GM12878 (cell line): ENCODE measurements around the gene BAK1. TPM values are rescaled to one million over a fixed set of nuclear protein-coding genes. Genes with fewer than 3 reads are reported as not detected.
A peak's percentile ranks its signal among the peaks of the same experiment; 100 is the strongest.

Experiments
- BCL11A ChIP-seq: IDR thresholded peaks from 2 replicates; pipeline ENCODE4 v1.6.1; 2011; ENCODE audit warnings: low read depth, low read length
- BMI1 ChIP-seq: fragments of 450-650 bp; IDR thresholded peaks from 2 replicates; pipeline ENCODE4 v1.6.1; 2016; ENCODE audit warnings: mild to moderate bottlenecking, moderate library complexity, borderline replicate concordance
- CEBPZ ChIP-seq: fragments of 150-350 bp; IDR thresholded peaks from 2 replicates; pipeline ENCODE4 v1.6.1; 2016; ENCODE audit warnings: low read depth, low read length
- CHD4 ChIP-seq: fragments of 200-600 bp; sonication (generic); IDR thresholded peaks from 2 replicates; pipeline ENCODE4 v1.6.1; 2016; ENCODE audit warnings: mild to moderate bottlenecking
- ETV6 ChIP-seq, 2 experiments: fragments of 450-650 bp in 1 of 2; IDR thresholded peaks in 1 of 2; conservative IDR thresholded peaks in 1 of 2; 2 replicates each; pipeline ENCODE4 v1.6.1; 2014; ENCODE audit warnings: antibody characterized with exemption in 1 of 2, borderline replicate concordance in 1 of 2, low read depth in 1 of 2, mild to moderate bottlenecking in 1 of 2, moderate library complexity in 1 of 2
- GABPA ChIP-seq: IDR thresholded peaks from 2 replicates; pipeline ENCODE4 v1.6.1; 2014; ENCODE audit warnings: antibody characterized with exemption, low read depth, mild to moderate bottlenecking, inconsistent platforms
- HDGF ChIP-seq: fragments of 450-650 bp; IDR thresholded peaks from 2 replicates; pipeline ENCODE4 v1.6.1; 2016; ENCODE audit warnings: antibody characterized with exemption
- IRF4 ChIP-seq: IDR thresholded peaks from 2 replicates; pipeline ENCODE4 v1.6.1; 2011; ENCODE audit warnings: low read depth, low read length
- JUNB ChIP-seq: IDR thresholded peaks from 2 replicates; pipeline ENCODE4 v1.6.1; 2016; ENCODE audit warnings: antibody characterized with exemption, mild to moderate bottlenecking
- MTA2 ChIP-seq: fragments of 450-650 bp; IDR thresholded peaks from 2 replicates; pipeline ENCODE4 v1.6.1; 2016; ENCODE audit warnings: low read depth, mild to moderate bottlenecking, moderate library complexity
- MYC ChIP-seq: IDR thresholded peaks from 2 replicates; pipeline ENCODE4 v1.6.1; 2011; ENCODE audit warnings: mild to moderate bottlenecking, low read length, moderate library complexity, inconsistent platforms; ENCODE audit not compliant: insufficient read depth, insufficient replicate concordance, insufficient read length, severe bottlenecking
- NR2C2 ChIP-seq: IDR thresholded peaks from 2 replicates; pipeline ENCODE4 v1.6.1; 2011; ENCODE audit warnings: borderline replicate concordance, low read depth; ENCODE audit not compliant: control insufficient read depth, insufficient read length
- PKNOX1 ChIP-seq: fragments of 450-650 bp; IDR thresholded peaks from 2 replicates; pipeline ENCODE4 v1.6.1; 2016; ENCODE audit warnings: mild to moderate bottlenecking
- POLR2AphosphoS2 ChIP-seq: IDR thresholded peaks from 2 replicates; pipeline ENCODE4 v1.6.1; 2011; ENCODE audit warnings: low read depth, mild to moderate bottlenecking, low read length, improper control_type of control experiment, moderate library complexity
- RAD21 ChIP-seq: IDR thresholded peaks from 2 replicates; pipeline ENCODE4 v1.6.1; 2011; ENCODE audit warnings: mild to moderate bottlenecking, low read depth, low read length, moderate library complexity; ENCODE audit not compliant: insufficient read depth
- RB1 ChIP-seq: fragments of 450-650 bp; formaldehyde crosslinking; IDR thresholded peaks from 2 replicates; pipeline ENCODE4 v1.6.1; 2017; ENCODE audit warnings: mild to moderate bottlenecking, borderline replicate concordance
- RUNX3 ChIP-seq: IDR thresholded peaks from 2 replicates; pipeline ENCODE4 v1.6.1; 2012; ENCODE audit warnings: low read length, inconsistent platforms
- SREBF1 ChIP-seq: IDR thresholded peaks from 2 replicates; pipeline ENCODE4 v1.6.1; 2012; ENCODE audit warnings: mild to moderate bottlenecking, low read length
- SUPT20H ChIP-seq: IDR thresholded peaks from 2 replicates; pipeline ENCODE4 v1.6.1; 2011; ENCODE audit warnings: low read depth, mild to moderate bottlenecking, low read length, moderate library complexity, borderline replicate concordance; ENCODE audit not compliant: control insufficient read depth
- TARDBP ChIP-seq: IDR thresholded peaks from 2 replicates; pipeline ENCODE4 v1.6.1; 2016; ENCODE audit warnings: borderline replicate concordance
- ZNF207 ChIP-seq: fragments of 450-650 bp; IDR thresholded peaks from 2 replicates; pipeline ENCODE4 v1.6.1; 2014; ENCODE audit warnings: antibody characterized with exemption, mild to moderate bottlenecking, borderline replicate concordance
- ZNF384 ChIP-seq: IDR thresholded peaks from 2 replicates; pipeline ENCODE4 v1.6.1; 2012; ENCODE audit warnings: low read depth, mild to moderate bottlenecking, low read length, improper control_type of control experiment, borderline replicate concordance
- ZNF622 ChIP-seq: fragments of 450-650 bp; IDR thresholded peaks from 2 replicates; pipeline ENCODE4 v1.6.1; 2017; ENCODE audit warnings: mild to moderate bottlenecking, inconsistent platforms
- polyA plus RNA-seq, 11 experiments: library from polyadenylated mRNA; depleted of rRNA in 4 of 11; unstranded in 6 of 11; stranded (reverse) in 5 of 11; fragments of >200 nt; fragmentation: Nextera tagmentation in 4 of 11; fragmentation: Illumina TruSeq in 1 of 11; extraction: Ambion mirVana in 4 of 11; extraction: Trizol in 1 of 11; gene quantifications; 1 replicate in 1 of 11; 2 replicates in 10 of 11; pipeline versions ENCODE4 v1.2.1 to v1.2.3, GENCODE V29; 2011 to 2016; ENCODE audit warnings: inconsistent platforms in 2 of 11, missing spikeins in 2 of 11, low read depth in 1 of 11
- total RNA-seq, 4 experiments: library from RNA; depleted of rRNA in 3 of 4; stranded (reverse); fragments of >200 nt in 3 of 4; fragmentation: Illumina TruSeq in 1 of 4; extraction: Trizol in 1 of 4; gene quantifications; 2 replicates each; pipeline versions ENCODE4 v1.2.1 to v1.2.3, GENCODE V29; 2013 to 2021
- TF ChIP-seq, protein P1 (sequence below), 3 experiments: IDR thresholded peaks in 2 of 3; conservative IDR thresholded peaks in 1 of 3; 2 replicates each; pipeline ENCODE4 v1.5.1; 2011; ENCODE audit warnings: low read depth in 3 of 3, low read length in 3 of 3, mild to moderate bottlenecking in 3 of 3, control low read depth in 2 of 3, moderate library complexity in 2 of 3, inconsistent platforms in 1 of 3, mixed read lengths in 1 of 3; ENCODE audit not compliant: control insufficient read depth in 2 of 3, insufficient read depth in 1 of 3; ENCODE audit errors: extremely low read depth in 1 of 3

BAK1 gene
- total and polyA plus RNA-seq, 10 of the 15 experiments (the other 5 are each of a cell fraction or from before 2014, with no cell fraction given) = 6.3 to 65.8 (median 29.6) TPM

GRCh38 chr6:33570806-33571636 lies 9.1 kb downstream of the BAK1 start (continued):
- TF ChIP-seq BCL11A (peak; percentile 84), TARDBP (peak; percentile 78; the same call in 1 of the 2 replicates), CHD4 (no peak), RUNX3 (peak; percentile 92), NR2C2 (no peak), GABPA (peak; percentile 73), MYC (no peak), JUNB (peak; percentile 94), MTA2 (peak; percentile 91), ZNF622 (no peak), ZNF384 (peak; percentile 66), ETV6 (conservative IDR thresholded peaks at IDR 0.05 in 1 of 2, IDR thresholded peaks at IDR 0.05 in 1 of 2; ENCODE audit: borderline replicate concordance in 1 of 2, low read depth in 1 of 2) (peak in 1 of 2 experiments; percentile 76; a peak in 2 of 4 replicates), ZNF207 (peak; percentile 55; the same call in 1 of the 2 replicates), CEBPZ (peak; percentile 14; the same call in 1 of the 2 replicates), POLR2AphosphoS2 (peak; percentile 89), IRF4 (peak; percentile 98), PKNOX1 (peak; percentile 60), BMI1 (peak; percentile 37; the same call in 1 of the 2 replicates), HDGF (no peak), SUPT20H (no peak), RB1 (no peak; the same call in none of the 2 replicates), RAD21 (no peak; the same call in 1 of the 2 replicates), SREBF1 (no peak)
- TF ChIP-seq, protein P1, sequence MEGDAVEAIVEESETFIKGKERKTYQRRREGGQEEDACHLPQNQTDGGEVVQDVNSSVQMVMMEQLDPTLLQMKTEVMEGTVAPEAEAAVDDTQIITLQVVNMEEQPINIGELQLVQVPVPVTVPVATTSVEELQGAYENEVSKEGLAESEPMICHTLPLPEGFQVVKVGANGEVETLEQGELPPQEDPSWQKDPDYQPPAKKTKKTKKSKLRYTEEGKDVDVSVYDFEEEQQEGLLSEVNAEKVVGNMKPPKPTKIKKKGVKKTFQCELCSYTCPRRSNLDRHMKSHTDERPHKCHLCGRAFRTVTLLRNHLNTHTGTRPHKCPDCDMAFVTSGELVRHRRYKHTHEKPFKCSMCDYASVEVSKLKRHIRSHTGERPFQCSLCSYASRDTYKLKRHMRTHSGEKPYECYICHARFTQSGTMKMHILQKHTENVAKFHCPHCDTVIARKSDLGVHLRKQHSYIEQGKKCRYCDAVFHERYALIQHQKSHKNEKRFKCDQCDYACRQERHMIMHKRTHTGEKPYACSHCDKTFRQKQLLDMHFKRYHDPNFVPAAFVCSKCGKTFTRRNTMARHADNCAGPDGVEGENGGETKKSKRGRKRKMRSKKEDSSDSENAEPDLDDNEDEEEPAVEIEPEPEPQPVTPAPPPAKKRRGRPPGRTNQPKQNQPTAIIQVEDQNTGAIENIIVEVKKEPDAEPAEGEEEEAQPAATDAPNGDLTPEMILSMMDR (IDR thresholded peaks at IDR 0.05 in 2 of 3, conservative IDR thresholded peaks at IDR 0.05 in 1 of 3; ENCODE audit: control insufficient read depth in 2 of 3, extremely low read depth in 1 of 3, insufficient read depth in 1 of 3, low read depth in 3 of 3, low read length in 3 of 3) = no peak
